T-helper 2 cell (primary cell): ENCODE measurements around the gene APBB1.
A peak's percentile ranks its signal among the peaks of the same experiment; 100 is the strongest.
"Not testable (repeated sequence)": the region's sequence is repeated elsewhere in the genome, so short reads cannot be mapped to it uniquely, and the experiment has no call there.

Experiments
- DNase-seq, 5 experiments: peaks; one replicate each; pipeline versions ENCODE4 v3.0.0 to v3.0.0-alpha.2; 2012 to 2022

APBB1 gene

GRCh38 chr11:6417907-6418556 is 862 bp downstream of the APBB1 start:
- no peak for DNase-seq

GRCh38 chr11:6415797-6416196 is 3.1 kb downstream of the APBB1 start:
- DNase-seq = no peak

- peak in 1 of 5 experiments; percentile 47 for DNase-seq
Measured at GRCh38 chr11:6414874-6415328, 4.0 kb downstream of the APBB1 start.

GRCh38 chr11:6413791-6414201 is 5.1 kb downstream of the APBB1 start:
- DNase-seq = peak in 4 of 5 experiments; percentile 30 to 46 (median 40)

DNA sequence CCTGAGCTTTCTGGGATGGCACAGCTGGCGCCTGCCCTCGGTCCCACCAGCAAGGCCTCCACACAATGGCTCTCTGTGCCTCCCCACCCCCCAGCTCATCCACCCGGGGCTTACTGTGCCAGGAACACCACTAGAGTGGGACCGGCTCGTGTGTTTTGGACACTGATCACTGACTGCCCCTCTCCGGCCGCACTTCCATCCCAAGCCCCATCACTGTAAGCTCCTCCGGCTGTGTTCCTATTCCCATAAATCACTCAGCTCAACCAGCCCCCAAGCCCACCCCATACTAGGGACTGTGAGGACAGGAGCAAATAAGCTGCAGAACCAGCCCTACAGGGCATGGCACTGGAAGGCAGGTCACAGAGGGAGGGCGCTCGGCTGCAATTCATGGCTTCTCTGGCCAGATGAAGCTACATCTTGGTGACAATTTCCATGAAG is 7.3 kb downstream of the APBB1 start:
- no peak for DNase-seq

DNA sequence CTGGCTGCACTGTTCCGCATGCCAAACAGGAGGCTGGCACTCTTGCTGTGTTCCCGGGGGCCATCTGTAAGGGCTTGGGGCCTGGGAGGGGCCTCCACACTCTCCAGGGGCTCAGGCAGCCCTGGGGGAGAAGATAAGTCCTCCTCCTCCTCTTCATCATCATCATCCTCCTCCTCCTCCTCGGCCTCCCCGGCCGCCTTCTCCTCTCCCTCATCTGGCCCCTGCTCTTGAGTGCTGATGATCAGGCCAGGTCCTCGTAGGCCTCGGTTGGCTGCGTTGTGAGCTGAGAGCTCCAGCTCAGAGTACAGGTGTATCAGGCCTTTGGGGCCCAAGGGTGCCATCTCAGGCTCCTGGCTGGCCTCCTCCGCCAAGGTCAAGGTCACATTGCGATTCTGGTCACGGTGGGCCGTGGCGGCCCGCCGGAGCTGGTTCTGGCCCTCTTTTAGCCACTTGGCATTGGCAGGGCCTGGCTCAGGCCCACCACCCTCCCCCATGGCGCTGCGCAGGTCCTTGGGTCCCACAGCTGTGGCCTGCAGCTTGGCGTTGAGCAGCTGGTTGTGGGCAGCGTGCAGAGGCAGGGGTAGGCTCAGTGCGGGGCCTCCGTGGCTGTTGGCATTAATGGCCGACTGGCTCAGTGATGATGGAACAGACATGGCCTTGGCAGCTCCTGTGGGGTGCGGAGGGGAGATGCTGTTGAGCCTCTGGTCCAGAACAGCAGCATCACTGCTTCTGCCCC is 8.0 kb downstream of the APBB1 start:
- no peak for DNase-seq

- no peak for DNase-seq
Measured at GRCh38 chr11:6406370-6406769, 12.5 kb downstream of the APBB1 start.

DNA sequence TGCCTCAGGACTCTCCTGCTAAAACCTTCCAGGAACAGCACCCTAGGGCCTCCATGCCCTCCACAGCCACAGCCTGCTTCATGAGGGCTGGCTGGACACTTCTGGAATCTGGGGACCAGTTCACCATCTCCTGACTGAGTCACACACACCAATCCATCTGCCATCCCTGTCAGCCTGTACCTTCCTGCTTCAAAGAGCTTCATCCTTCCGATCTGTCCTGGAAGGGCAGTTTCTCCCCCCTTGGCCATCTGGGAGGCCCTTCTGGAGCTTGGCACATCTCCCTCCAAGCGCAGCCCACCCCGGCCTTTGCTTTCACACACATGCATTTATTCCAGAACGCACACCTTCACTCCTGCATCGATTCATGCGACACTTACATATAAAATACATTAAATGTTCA is 13.0 kb downstream of the APBB1 start:
- no peak for DNase-seq

GRCh38 chr11:6405052-6405667 is 13.7 kb downstream of the APBB1 start:
- DNase-seq = no peak

- peak in 2 of 5 experiments; percentile 30 to 70 for DNase-seq
Measured at GRCh38 chr11:6404342-6405051, 14.4 kb downstream of the APBB1 start.

GRCh38 chr11:6403539-6403938 is 15.4 kb downstream of the APBB1 start:
- DNase-seq = no peak

DNA sequence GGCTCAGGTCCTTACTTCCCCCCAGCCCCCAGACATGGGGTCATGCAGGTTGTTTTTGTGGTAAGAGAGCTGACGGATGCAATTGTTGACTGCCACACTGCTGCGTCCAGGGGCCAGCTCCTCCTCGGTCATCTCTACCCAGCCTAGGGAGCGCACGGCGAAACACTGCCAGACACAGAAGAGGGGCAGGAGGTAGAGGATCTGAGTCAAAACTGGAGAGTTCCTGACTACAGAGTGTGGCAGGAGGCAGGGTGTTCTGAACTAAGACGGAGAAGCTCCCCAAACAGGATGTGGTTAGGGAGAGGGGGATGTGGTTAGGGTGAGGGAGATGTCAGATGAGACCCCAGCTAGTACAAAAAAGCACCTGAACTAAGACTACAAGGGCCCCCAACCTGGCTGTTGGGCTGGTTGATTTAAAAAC is 16.3 kb downstream of the APBB1 start:
- DNase-seq = peak in 4 of 5 experiments; percentile 32 to 98 (median 76)

DNA sequence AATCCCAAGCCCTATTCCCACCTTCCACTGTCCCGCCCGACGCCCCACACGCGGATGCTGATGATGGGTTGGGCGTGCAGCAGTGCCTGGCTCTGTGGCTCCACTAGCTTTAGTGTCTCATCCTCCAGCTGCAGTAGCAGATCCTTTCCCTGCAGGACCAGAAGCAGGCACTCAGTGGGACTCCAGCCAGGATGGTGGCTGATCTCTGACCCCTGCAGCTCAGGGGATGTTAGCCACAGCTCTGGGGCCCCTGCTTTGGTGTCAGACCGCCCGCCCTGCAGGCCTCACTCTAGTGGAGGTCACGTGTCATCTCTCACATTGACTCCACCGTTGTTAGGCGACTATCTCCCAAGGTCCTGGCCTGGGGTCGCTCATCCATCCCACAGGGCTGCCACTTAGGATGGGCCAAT is 16.8 kb downstream of the APBB1 start:
- peak in 1 of 5 experiments; percentile 67 for DNase-seq

DNA sequence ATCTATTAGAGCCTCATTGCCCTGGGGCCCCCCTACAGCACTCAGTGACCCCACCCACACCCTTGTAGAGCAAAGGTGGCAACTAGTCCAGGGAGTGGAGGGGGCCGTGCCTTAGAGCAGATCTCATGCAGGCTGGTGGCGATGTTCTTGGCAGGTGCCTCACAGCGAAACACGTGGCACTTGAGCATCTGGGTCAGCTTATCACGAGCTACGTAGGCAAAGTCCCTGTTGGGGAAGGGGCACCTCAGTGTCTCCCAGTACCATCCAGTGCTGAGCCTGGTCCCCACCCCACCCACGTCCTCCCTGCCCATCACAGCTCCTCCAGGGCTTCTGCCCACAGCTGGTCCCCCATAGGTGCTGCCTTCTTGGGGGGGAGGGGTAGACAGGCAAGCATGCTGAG is 17.4 kb downstream of the APBB1 start:
- no peak for DNase-seq

- no peak for DNase-seq
Measured at GRCh38 chr11:6400431-6401345, 18.2 kb downstream of the APBB1 start.

DNA sequence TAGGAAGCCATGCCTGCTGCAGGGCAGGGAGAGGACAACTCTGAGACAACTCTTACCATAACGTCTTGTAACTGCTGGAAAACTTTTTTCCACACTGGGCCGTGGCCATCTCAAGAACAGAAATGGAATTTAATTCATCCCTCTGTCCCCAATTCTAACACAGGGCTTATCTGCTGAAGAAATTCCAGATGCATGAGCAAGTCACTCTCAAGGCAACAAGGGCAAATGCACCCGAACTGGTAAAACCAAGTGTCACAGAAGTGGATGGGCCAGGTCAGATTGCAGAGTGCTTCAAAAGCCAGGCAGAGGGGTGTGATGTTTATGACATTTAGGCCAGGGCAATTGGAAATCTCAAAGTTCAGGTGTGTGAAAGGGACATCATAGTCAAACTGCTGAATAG is 21.3 kb downstream of the APBB1 start:
- DNase-seq = no peak

- no peak for DNase-seq
Measured at GRCh38 chr11:6397156-6397555, 21.7 kb downstream of the APBB1 start.

GRCh38 chr11:6395470-6396060 is 23.3 kb downstream of the APBB1 start:
- DNase-seq = no peak

GRCh38 chr11:6393989-6394670 is 24.8 kb downstream of the APBB1 start:
- DNase-seq = no peak

GRCh38 chr11:6392251-6392650 is 26.6 kb downstream of the APBB1 start:
- not testable (repeated sequence) for DNase-seq
